ENCODE measurements around the gene HPX. TPM values are rescaled to one million over a fixed set of nuclear protein-coding genes. Genes with fewer than 3 reads are reported as not detected.

Gene HPX
- total RNA-seq, 4 donors from 2014 or later = 0.33 to 0.67 TPM; not detected in 2

DNA sequence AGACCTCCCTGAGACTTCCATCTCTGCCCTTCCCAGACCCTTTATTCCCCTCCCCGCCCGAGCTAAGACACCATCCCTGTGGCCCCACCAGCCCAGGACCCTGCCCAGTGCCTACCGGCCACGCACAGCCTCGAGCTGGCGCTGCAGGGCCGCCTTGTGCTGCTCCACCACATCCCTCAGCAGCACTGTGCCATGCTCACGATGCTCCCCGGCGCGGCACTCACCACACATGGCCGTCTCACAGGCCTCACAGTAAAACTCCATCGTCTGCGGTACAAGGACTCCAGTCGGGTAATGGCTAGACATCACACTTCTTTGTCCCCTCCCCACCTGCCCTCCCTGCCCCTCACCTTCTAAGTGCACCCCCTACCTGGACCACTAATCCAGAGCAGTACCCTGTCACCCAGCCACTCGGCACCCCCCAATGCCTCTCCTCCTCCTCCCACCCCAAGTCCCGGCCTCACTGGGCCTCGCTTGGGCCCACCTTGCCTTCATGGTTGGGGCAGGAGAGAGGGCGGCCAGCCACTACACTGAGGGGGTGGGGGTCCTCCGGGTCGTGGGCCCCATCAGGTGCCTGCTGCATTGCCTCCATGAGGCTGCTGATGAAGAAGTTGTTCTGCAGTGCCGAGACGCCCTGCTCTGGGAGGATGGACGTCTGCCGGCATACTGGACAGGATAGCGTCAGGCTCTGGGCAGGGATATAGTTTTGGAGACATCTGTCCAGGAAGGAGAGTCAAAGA, 17.0 kb upstream of the HPX start:
- DNase-seq = no peak
- intact Hi-C loops (cut with DNase I) = no loop called here
- Histone ChIP-seq H3K36me3 (peaks cover 21 to 34% of the 10 kb centered on the region in 2 donors), H3K27ac (no peak overlapping the region), H3K27me3 (no peaks in the 10 kb centered on the region), H3K4me1 (no peaks in the 10 kb centered on the region), H3K4me3 (replicated peaks in 1 of 3) (no peak overlapping the region), H3K9me3 (no peaks in the 10 kb centered on the region)
- TF ChIP-seq CTCF (IDR thresholded peaks at IDR 0.05) (no peak), POLR2A (IDR thresholded peaks at IDR 0.05) (no peak)
- WGBS, 2 donors = 93 to 94% methylated on average over 14 to 26 of the region's 26 CpGs

DNA sequence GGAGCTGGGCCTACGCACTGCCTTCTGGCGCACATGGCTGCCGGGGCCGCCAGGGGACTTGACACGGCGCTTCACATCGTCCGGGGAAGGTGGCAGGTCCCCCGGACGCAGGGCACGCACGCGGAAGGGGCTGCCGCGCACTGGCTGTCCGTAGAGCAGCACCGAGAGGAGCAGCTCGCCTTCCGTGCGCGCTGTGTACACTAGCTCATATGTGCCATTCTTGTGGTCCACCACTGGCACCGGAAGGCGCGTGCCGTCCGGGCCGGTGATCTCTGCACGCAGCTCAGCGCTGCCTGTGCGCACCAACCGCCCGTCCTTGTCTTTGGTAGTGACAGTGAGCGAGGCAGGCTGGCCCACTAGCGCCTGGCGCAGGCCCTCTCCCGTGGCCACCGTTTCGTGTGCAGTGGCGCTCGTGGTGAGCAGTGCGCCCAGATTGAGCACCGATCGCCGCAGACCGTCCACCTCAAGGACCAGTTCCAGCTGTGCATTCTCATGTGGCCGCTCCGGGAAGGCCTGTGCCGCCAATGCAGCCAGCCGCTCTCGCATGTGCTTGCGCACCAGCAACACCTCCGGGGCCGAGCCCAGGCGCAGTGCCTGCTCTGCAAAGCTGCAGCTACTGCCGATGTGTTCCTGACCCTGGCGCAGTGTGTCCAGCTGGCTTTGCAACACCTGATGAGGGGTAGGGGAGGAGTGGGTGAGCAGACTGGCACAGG, 15.7 kb upstream of the HPX start:
- intact Hi-C loops (cut with DNase I) = no loop called here
- Histone ChIP-seq H3K9me3 (no peaks in the 10 kb centered on the region), H3K4me1 (no peaks in the 10 kb centered on the region), H3K36me3 (peaks cover 21 to 36% of the 10 kb centered on the region in 2 donors), H3K27ac (no peak overlapping the region), H3K4me3 (replicated peaks in 1 of 3) (no peak overlapping the region), H3K27me3 (no peaks in the 10 kb centered on the region)
- TF ChIP-seq CTCF (IDR thresholded peaks at IDR 0.05) (no peak), POLR2A (IDR thresholded peaks at IDR 0.05) (no peak)
- WGBS, 2 donors = 95 to 96% methylated on average over 32 to 38 of the region's 56 CpGs
- DNase-seq = no peak

DNA sequence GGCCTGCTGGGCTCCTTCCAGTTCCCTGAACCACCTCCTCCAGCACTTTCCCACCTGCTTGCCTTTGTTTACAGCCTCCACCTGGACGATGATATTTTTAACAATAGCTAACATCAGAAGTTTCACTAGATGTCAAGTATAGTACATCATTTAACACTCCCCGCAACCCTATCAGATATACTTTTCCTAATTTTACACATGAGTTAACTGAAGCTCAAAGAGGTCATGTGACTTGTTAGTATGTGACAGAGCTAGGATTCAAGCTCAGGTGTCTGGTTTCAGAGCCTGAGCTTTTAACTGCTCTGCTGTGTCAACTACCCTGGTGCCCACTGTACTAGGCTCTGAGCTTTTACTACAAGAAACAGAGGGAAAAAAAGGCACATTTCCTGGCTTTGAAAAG, 14.3 kb upstream of the HPX start:
- intact Hi-C loops (cut with DNase I) = no loop called here
- peaks cover 28 to 51% of the 10 kb centered on the region in 2 donors for H3K36me3 ChIP-seq

DNA sequence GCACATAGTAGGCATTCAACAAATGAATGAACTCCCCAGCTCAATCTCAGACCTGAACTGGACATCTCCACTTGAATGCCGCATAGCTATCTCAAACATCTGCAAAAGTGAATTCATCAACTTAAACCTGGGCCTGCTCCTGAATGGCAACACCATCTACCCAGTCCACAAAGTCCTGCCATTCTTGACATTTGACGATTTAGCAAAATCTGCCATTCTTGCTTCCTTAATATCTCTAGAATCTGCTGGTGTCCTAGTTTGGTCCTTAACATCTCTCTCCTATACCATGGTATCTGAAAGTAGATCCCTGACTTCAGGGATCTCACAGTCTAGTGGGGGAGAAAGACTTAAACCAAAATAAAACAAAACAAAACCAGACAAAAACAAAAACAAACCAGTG, 12.4 kb upstream of the HPX start:
- no peak overlapping the region for H3K27ac ChIP-seq
- TF ChIP-seq POLR2A (IDR thresholded peaks at IDR 0.05) (no peak), CTCF (IDR thresholded peaks at IDR 0.05) (no peak)
- WGBS, 2 donors = 97% methylated on average over 2 of the region's 2 CpGs
- H3K36me3 ChIP-seq = peaks cover 37 to 61% of the 10 kb centered on the region in 2 donors
- H3K4me1 ChIP-seq = no peaks in the 10 kb centered on the region
- intact Hi-C loops (cut with DNase I) = no loop called here
- DNase-seq = no peak
- no peaks in the 10 kb centered on the region for H3K27me3 ChIP-seq
- H3K4me3 ChIP-seq (replicated peaks in 1 of 3) = no peak overlapping the region
- no peaks in the 10 kb centered on the region for H3K9me3 ChIP-seq

More for the DNA sequence above, 14.3 kb upstream of the HPX start:
- Histone ChIP-seq H3K4me1 (no peaks in the 10 kb centered on the region), H3K4me3 (replicated peaks in 1 of 3) (no peak overlapping the region), H3K27ac (no peak overlapping the region), H3K27me3 (no peaks in the 10 kb centered on the region), H3K9me3 (no peaks in the 10 kb centered on the region)
- no peak for TF ChIP-seq CTCF (IDR thresholded peaks at IDR 0.05)
- no peak for TF ChIP-seq POLR2A (IDR thresholded peaks at IDR 0.05)
- WGBS, 2 donors = 77 to 81% methylated on average over 2 of the region's 2 CpGs
- DNase-seq = no peak

DNA sequence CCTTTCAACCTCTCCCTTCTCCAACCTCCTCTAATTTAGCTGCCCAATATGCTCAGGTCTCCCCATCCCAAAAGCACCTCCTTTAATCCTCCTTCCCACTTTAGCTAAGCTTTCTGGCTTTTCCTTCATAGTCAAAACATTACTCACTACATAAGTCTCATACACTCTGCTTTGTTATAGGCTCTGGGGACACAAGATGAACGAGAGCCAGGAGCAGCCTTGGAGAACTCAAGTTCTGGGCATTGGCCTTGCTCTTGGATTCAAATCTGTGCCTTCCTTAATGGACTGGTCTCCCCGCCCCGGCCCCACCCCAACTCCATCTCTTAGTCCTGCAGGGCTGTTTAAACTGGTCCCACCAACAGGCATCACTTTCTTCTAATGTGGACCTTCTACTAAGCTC, 11.4 kb upstream of the HPX start:
- H3K4me1 ChIP-seq = no peaks in the 10 kb centered on the region
- TF ChIP-seq CTCF (IDR thresholded peaks at IDR 0.05) = no peak
- no peak for TF ChIP-seq POLR2A (IDR thresholded peaks at IDR 0.05)
- no peak overlapping the region for H3K4me3 ChIP-seq (replicated peaks in 1 of 3)
- 82% methylated on average over 3 of the region's 3 CpGs for WGBS, 2 donors
- DNase-seq = no peak
- intact Hi-C loops (cut with DNase I) = no loop called here
- H3K27me3 ChIP-seq = no peaks in the 10 kb centered on the region
- peaks cover 36 to 53% of the 10 kb centered on the region in 2 donors for H3K36me3 ChIP-seq
- H3K9me3 ChIP-seq = no peaks in the 10 kb centered on the region
- no peak overlapping the region for H3K27ac ChIP-seq

Data from thyroid gland (tissue), 4 donors.